ENCODE data around the gene NCAPD2. TPM values are rescaled to one million over a fixed set of nuclear protein-coding genes. Genes with fewer than 3 reads are reported as not detected.
A peak's percentile ranks its signal among the peaks of the same experiment; 100 is the strongest.

Gene NCAPD2
- total and polyA plus RNA-seq, 2 of the 4 experiments (the other 2 are of a cell fraction) = 35.6 to 57.9 TPM

- Histone ChIP-seq H2AK9ac (replicated peaks; ENCODE audit: low read depth, low read length, poor library complexity) (peak overlapping the region; percentile 100), H3K56ac (ENCODE audit: extremely low read depth, insufficient read depth, low read length) (peak overlapping the region; percentile 57), H2BK20ac (ENCODE audit: low read depth, low read length) (peak overlapping the region; percentile 77), H3K4ac (ENCODE audit: low read depth, low read length) (peak overlapping the region; percentile 99), H3K36me3 (ENCODE audit: control insufficient read depth, insufficient read depth, low read length) (peaks cover 25% of the 10 kb centered on the region), H2AFZ (replicated peaks; ENCODE audit: low read length, poor library complexity) (peak overlapping the region; percentile 9), H3K9me1 (ENCODE audit: insufficient read depth, low read length) (peaks cover 29% of the 10 kb centered on the region), H4K8ac (ENCODE audit: low read depth in 2 of 2, low read length in 2 of 2) (peak overlapping the region; percentile 72 to 90), H4K5ac (ENCODE audit: low read depth, low read length) (peak overlapping the region; percentile 98), H2AK5ac (ENCODE audit: low read depth, low read length) (peak overlapping the region; percentile 82), H3K27ac (ENCODE audit: insufficient read depth, low read length) (peak overlapping the region; percentile 100), H2BK120ac (ENCODE audit: low read depth, low read length) (peak overlapping the region; percentile 92), H3K4me2 (ENCODE audit: low read depth, low read length) (peak overlapping the region; percentile 94), H3K4me3 (ENCODE audit: insufficient read depth, low read depth, low read length) (no peak overlapping the region), H3K14ac (replicated peaks; ENCODE audit: low read depth, low read length) (peak overlapping the region; percentile 98), H2BK5ac (ENCODE audit: low read depth, low read length, poor library complexity, severe bottlenecking) (peak overlapping the region; percentile 99), H3K23ac (ENCODE audit: low read depth, low read length) (peak overlapping the region; percentile 94), H3K27me3 (ENCODE audit: control insufficient read depth, insufficient read depth, low read length) (no peaks in the 10 kb centered on the region), H4K91ac (ENCODE audit: insufficient read depth, low read depth, low read length) (peak overlapping the region; percentile 95), H2BK15ac (ENCODE audit: low read depth, low read length) (peak overlapping the region; percentile 86; the same call in 2 of the 3 replicates), H3K4me1 (ENCODE audit: control insufficient read depth, insufficient read depth, low read length) (peaks cover 48% of the 10 kb centered on the region), H3K9ac (ENCODE audit: low read depth, low read length) (peak overlapping the region; percentile 82), H3K18ac (ENCODE audit: low read depth, low read length) (peak overlapping the region; percentile 99), H3K9me3 (ENCODE audit: control insufficient read depth, insufficient read depth, low read length) (no peaks in the 10 kb centered on the region), H4K20me1 (ENCODE audit: insufficient read depth, low read length) (peaks cover 15% of the 10 kb centered on the region; the same call in 1 of the 2 replicates), H3K79me1 (ENCODE audit: low read depth in 1 of 2, low read length in 2 of 2) (peaks cover 27 to 83% of the 10 kb centered on the region in 2 experiments)
- TF ChIP-seq RFX5 (IDR thresholded peaks at IDR 0.05; ENCODE audit: low read depth, low read length) = no peak
- ChIA-PET POLR2A (ENCODE audit: unreplicated experiment) (interaction anchor here (0.7 to 5.2 kb wide), 3 partner anchors 9 to 78 kb away, joined by 4 to 48 read pairs (median 6); partner anchors contain the start of genes GAPDH and VAMP1), CTCF (interaction anchor here (1.0 kb wide), 1 partner anchor 11 kb away, joined by 4 read pairs; no protein-coding TSS in a partner anchor)
- 100% methylated on average over 2 of the region's 26 CpGs; no CpG with 5 or more reads in 1 of the 2 experiments for WGBS, 2 experiments (ENCODE audit: extremely low coverage in 2 of 2, insufficient read length in 1 of 2)
- intact Hi-C loops (cut with micrococcal nuclease) = loop anchor here (1.0 kb wide), 1 partner anchor 8 kb away; no protein-coding TSS in a partner anchor
- dilution Hi-C loops (cut with HindIII; ENCODE audit: low sequenced_read_pairs, unreplicated experiment) = no loop called here
- BruUV-seq (replicated peaks) = no TSS peak
- no peak for DNase-seq
- no peak for ATAC-seq (ENCODE audit: low read depth)
- in situ Hi-C loops (cut with MboI; ENCODE audit: low sequenced_read_pairs) = loop anchor here (10.0 kb wide), 1 partner anchor 214 kb away; no protein-coding TSS in a partner anchor
These were observed 54.7 kb downstream of the NCAPD2 start for GRCh38 chr12:6548556-6548955.
